Measurements from ENCODE around the gene ZNF282. TPM values are rescaled to one million over a fixed set of nuclear protein-coding genes. Genes with fewer than 3 reads are reported as not detected.
A peak's percentile ranks its signal among the peaks of the same experiment; 100 is the strongest.

ZNF282 gene
- total RNA-seq, 1 donor from 2014 or later, result 15.0 TPM

GRCh38 chr7:149209518-149210269 lies 14.3 kb downstream of the ZNF282 start:
- DNase-seq, result no peak
- TF ChIP-seq CTCF (IDR thresholded peaks at IDR 0.05; ENCODE audit: borderline replicate concordance), result peak; percentile 47
- intact Hi-C loops (cut with micrococcal nuclease), result no loop called here
- Histone ChIP-seq H3K27me3 (ENCODE audit: low read depth) (no peaks in the 10 kb centered on the region), H3K4me3 (no peak overlapping the region), H3K27ac (replicated peaks) (peak overlapping the region; percentile 13), H3K9me3 (replicated peaks) (no peaks in the 10 kb centered on the region), H3K36me3 (peaks cover 95% of the 10 kb centered on the region), H3K4me1 (peaks cover 9% of the 10 kb centered on the region)

- peaks cover 9% of the 10 kb centered on the region for H3K4me1 ChIP-seq
Measured at GRCh38 chr7:149210551-149210950, 15.2 kb downstream of the ZNF282 start.

GRCh38 chr7:149214020-149214720 lies 18.8 kb downstream of the ZNF282 start:
- no peak overlapping the region for H3K4me3 ChIP-seq
- H3K27me3 ChIP-seq (ENCODE audit: low read depth), result no peaks in the 10 kb centered on the region
- peaks cover 98% of the 10 kb centered on the region for H3K36me3 ChIP-seq
- H3K4me1 ChIP-seq, result peaks cover 13% of the 10 kb centered on the region
- intact Hi-C loops (cut with micrococcal nuclease), result no loop called here
- DNase-seq, result no peak
- TF ChIP-seq CTCF (IDR thresholded peaks at IDR 0.05; ENCODE audit: borderline replicate concordance), result no peak
- no peaks in the 10 kb centered on the region for H3K9me3 ChIP-seq (replicated peaks)
- peak overlapping the region; percentile 1 for H3K27ac ChIP-seq (replicated peaks)

More at GRCh38 chr7:149210551-149210950, 15.2 kb downstream of the ZNF282 start:
- Histone ChIP-seq H3K27me3 (ENCODE audit: low read depth) (no peaks in the 10 kb centered on the region), H3K9me3 (replicated peaks) (no peaks in the 10 kb centered on the region), H3K36me3 (peaks cover 98% of the 10 kb centered on the region), H3K4me3 (no peak overlapping the region), H3K27ac (replicated peaks) (peak overlapping the region; percentile 13)
- TF ChIP-seq CTCF (IDR thresholded peaks at IDR 0.05; ENCODE audit: borderline replicate concordance), result no peak
- peak; percentile 26 for DNase-seq
- intact Hi-C loops (cut with micrococcal nuclease), result no loop called here

- intact Hi-C loops (cut with micrococcal nuclease), result no loop called here
- no peak for TF ChIP-seq CTCF (IDR thresholded peaks at IDR 0.05; ENCODE audit: borderline replicate concordance)
- DNase-seq, result no peak
- no peaks in the 10 kb centered on the region for H3K27me3 ChIP-seq (ENCODE audit: low read depth)
- H3K9me3 ChIP-seq (replicated peaks), result no peaks in the 10 kb centered on the region
- H3K4me1 ChIP-seq, result peaks cover 8% of the 10 kb centered on the region
- H3K36me3 ChIP-seq, result peaks cover 96% of the 10 kb centered on the region
- no peak overlapping the region for H3K27ac ChIP-seq (replicated peaks)
- no peak overlapping the region for H3K4me3 ChIP-seq
Measured at GRCh38 chr7:149216402-149216801, 21.1 kb downstream of the ZNF282 start.

- no peak overlapping the region for H3K4me3 ChIP-seq
- TF ChIP-seq CTCF (IDR thresholded peaks at IDR 0.05; ENCODE audit: borderline replicate concordance), result no peak
- H3K9me3 ChIP-seq (replicated peaks), result no peaks in the 10 kb centered on the region
- peaks cover 8% of the 10 kb centered on the region for H3K4me1 ChIP-seq
- H3K27me3 ChIP-seq (ENCODE audit: low read depth), result no peaks in the 10 kb centered on the region
- no peak overlapping the region for H3K27ac ChIP-seq (replicated peaks)
- peaks cover 96% of the 10 kb centered on the region for H3K36me3 ChIP-seq
- no peak for DNase-seq
- intact Hi-C loops (cut with micrococcal nuclease), result no loop called here
Measured at GRCh38 chr7:149217570-149217969, 22.2 kb downstream of the ZNF282 start.
